Measurements from ENCODE around the gene ARSG.

- TF ChIP-seq CTCF (IDR thresholded peaks at IDR 0.05) (no peak), POLR2A (IDR thresholded peaks at IDR 0.05) (no peak)
Measured at GRCh38 chr17:68357886-68358285, 66.6 kb downstream of the ARSG start.
